Upper lobe of left lung (tissue), 4 donors: ENCODE measurements around the gene ZNF652.

ENCODE experiments used
- CTCF ChIP-seq, 6 experiments: fragments of 450-650 bp in 4 of 6; fragments of 200-600 bp in 2 of 6; sonication (generic) in 2 of 6; IDR thresholded peaks; one replicate each; pipeline ENCODE4 v1.5.1; 2016 to 2019; ENCODE audit warnings: antibody characterized with exemption in 6 of 6
- EP300 ChIP-seq, 4 donors: sonication (generic); formaldehyde crosslinking; IDR thresholded peaks; one replicate each; pipeline ENCODE4 v1.5.1; 2017; ENCODE audit warnings: antibody characterized with exemption in 4 of 4, control low read depth in 2 of 4
- POLR2A ChIP-seq, 4 donors: fragments of 450-650 bp; IDR thresholded peaks; one replicate each; pipeline ENCODE4 v1.5.1; 2016 to 2017; ENCODE audit warnings: antibody characterized with exemption in 4 of 4, mild to moderate bottlenecking in 2 of 4
- POLR2AphosphoS5 ChIP-seq, 2 donors: sonication (generic); formaldehyde crosslinking; IDR thresholded peaks; one replicate each; pipeline ENCODE4 v1.5.1; 2017; ENCODE audit warnings: antibody characterized with exemption in 2 of 2

GRCh38 chr17:49369089-49369488, 7.0 kb upstream of the ZNF652 start:
- no peak for TF ChIP-seq POLR2A (IDR thresholded peaks at IDR 0.05)
- TF ChIP-seq CTCF (IDR thresholded peaks at IDR 0.05), result no peak
- TF ChIP-seq EP300 (IDR thresholded peaks at IDR 0.05), result no peak
- no peak for TF ChIP-seq POLR2AphosphoS5 (IDR thresholded peaks at IDR 0.05)
